ENCODE measurements around the gene AFAP1L1. TPM values are rescaled to one million over a fixed set of nuclear protein-coding genes. Genes with fewer than 3 reads are reported as not detected.

Gene AFAP1L1
- total and polyA plus RNA-seq, 9 of the 15 experiments (the other 6 are each of a cell fraction or from before 2014, with no cell fraction given) = 0.01 to 0.12 (median 0.03) TPM; not detected in 4

GRCh38 chr5:149298163-149298562, 26.5 kb downstream of the AFAP1L1 start (continued):
- no peak for TF ChIP-seq BACH1 (tag; IDR thresholded peaks at IDR 0.05)

GRCh38 chr5:149298842-149299404, 27.3 kb downstream of the AFAP1L1 start:
- no peaks in the 10 kb centered on the region for H3K36me3 ChIP-seq (ENCODE audit: control insufficient read depth, insufficient read depth, low read length)
- ChIA-PET CTCF (ENCODE audit: low intra/inter-chr PET ratio) (no interaction called here), POLR2A (interaction anchor here (0.9 to 1.0 kb wide), 3 partner anchors 12 to 41 kb away, joined by 3 to 4 read pairs (median 3); no protein-coding TSS in a partner anchor)
- intact Hi-C loops (cut with micrococcal nuclease) (no loop called here), in situ Hi-C loops (cut with MboI) (no loop called here)
- H2AFZ ChIP-seq (ENCODE audit: low read depth, low read length) = no peak overlapping the region
- H3K4me2 ChIP-seq (ENCODE audit: insufficient read depth, low read length) = no peak overlapping the region
- BruUV-seq (replicated peaks) = no TSS peak
- H3K9me1 ChIP-seq (ENCODE audit: control insufficient read depth, insufficient read depth, low read length) = no peaks in the 10 kb centered on the region
- H3K27ac ChIP-seq (ENCODE audit: extremely low read depth, low read depth, low read length) = no peak overlapping the region
- no peak for FAIRE-seq
- no peaks in the 10 kb centered on the region for H3K9me3 ChIP-seq (replicated peaks; ENCODE audit: control insufficient read depth, insufficient read depth, low read depth, low read length)
- 0 out of 2 replicates have a peak, but pooled peaks have one; percentile 19 for TF ChIP-seq SMAD4 (CRISPR knock-in tag; conservative IDR thresholded peaks at IDR 0.05)
- TF ChIP-seq TFE3 (CRISPR knock-in tag; IDR thresholded peaks at IDR 0.05) = no peak
- TF ChIP-seq ATF7 (IDR thresholded peaks at IDR 0.05) = no peak
- TF ChIP-seq ETV1 (tag; conservative IDR thresholded peaks at IDR 0.05; ENCODE audit: low read depth) = peak; percentile 12; the same call in 1 of the 2 replicates
- TF ChIP-seq GABPA (tag; conservative IDR thresholded peaks at IDR 0.05; ENCODE audit: low read depth) = peak; percentile 29; the same call in 1 of the 2 replicates
- peaks cover 36 to 67% of the 10 kb centered on the region in 2 experiments; a peak in 4 of 5 replicates for H3K27me3 ChIP-seq (ENCODE audit: control insufficient read depth in 2 of 2, insufficient read depth in 2 of 2, low read length in 2 of 2)
- no peaks in the 10 kb centered on the region; the same call in 1 of the 2 replicates for H4K20me1 ChIP-seq (replicated peaks; ENCODE audit: control insufficient read depth, insufficient read depth, low read length)
- no peak overlapping the region for H3K4me3 ChIP-seq
- ATAC-seq = no peak; the same call in 1 of the 3 replicates
- DNase-seq (ENCODE audit: extremely low read depth in 1 of 4, low spot score in 3 of 4) = no peak
- 3% methylated on average over 9 of the region's 11 CpGs for WGBS (ENCODE audit: insufficient coverage, low coverage, missing lambda C conversion rate)
- 0 out of 4 replicates have a peak overlapping the region, but pooled peaks of 1 of the 2 experiments have one; percentile 37 for H3K9ac ChIP-seq (ENCODE audit: insufficient read depth in 1 of 2, low read depth in 2 of 2, low read length in 2 of 2)
- H3K79me2 ChIP-seq (ENCODE audit: control insufficient read depth, insufficient read depth, low read length) = no peaks in the 10 kb centered on the region
- H3K4me1 ChIP-seq (replicated peaks in 1 of 2; ENCODE audit: control insufficient read depth in 2 of 2, insufficient read depth in 2 of 2, low read length in 2 of 2) = peaks cover 0 to 8% of the 10 kb centered on the region in 2 experiments; a peak in 1 of 5 replicates

All from K562 (cell line).